IMR-90 (cell line): ENCODE measurements around the gene MYH10.

ENCODE experiments used
- POLR2A ChIP-seq: IDR thresholded peaks from 2 replicates; pipeline ENCODE4 v1.6.1; 2012; ENCODE audit warnings: mild to moderate bottlenecking, low read depth, low read length
- TF ChIP-seq, protein P1 (sequence below): conservative IDR thresholded peaks from 2 replicates; pipeline ENCODE4 v1.5.1; 2012; ENCODE audit warnings: mild to moderate bottlenecking, low read depth, low read length, improper control_type of control experiment

DNA sequence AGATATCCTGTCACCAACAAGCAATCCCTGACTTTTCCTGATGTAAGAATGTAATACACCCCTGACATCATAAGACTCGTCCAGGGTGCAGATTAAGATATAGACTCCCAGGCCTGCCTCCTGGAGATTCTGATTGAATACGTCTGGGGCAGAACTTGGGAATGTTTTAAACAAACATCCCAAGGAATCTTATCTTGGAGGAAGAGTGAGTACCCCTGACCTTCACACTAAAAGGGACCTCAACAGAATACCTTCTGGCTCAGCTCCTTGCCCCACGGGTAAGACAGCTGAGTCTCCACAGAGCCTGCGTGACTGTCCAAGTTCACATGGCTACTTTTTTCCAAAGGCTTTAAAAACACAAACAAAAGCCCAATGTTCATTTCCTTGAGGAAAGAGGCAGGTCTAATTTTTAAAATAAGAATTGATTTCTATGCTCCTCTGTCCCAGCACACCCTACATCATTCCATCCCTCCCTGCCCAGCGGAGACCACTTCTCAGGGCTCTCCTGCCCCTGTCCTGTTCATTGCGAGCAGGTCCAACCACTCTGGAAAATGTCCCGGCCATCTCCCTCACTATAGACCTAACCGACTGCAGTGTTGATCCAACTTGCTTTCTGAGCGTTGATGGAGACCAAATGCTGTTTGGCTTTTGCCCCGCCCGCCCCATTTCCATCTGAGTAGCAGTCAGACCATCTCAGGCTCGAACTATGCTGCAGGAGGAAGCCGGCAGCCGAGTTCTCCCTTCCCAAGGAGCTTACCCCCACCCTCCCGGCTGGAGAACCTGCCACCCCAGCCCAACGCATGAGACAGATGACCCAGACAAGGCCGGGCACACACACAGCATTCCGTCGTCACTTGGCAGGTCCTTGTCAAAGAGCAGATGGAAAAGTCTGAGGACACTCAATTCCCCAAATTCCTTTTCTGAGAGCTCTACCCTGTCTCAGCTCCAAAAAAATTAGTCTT lies 44.1 kb upstream of the MYH10 start:
- TF ChIP-seq POLR2A: no peak
- TF ChIP-seq, protein P1, sequence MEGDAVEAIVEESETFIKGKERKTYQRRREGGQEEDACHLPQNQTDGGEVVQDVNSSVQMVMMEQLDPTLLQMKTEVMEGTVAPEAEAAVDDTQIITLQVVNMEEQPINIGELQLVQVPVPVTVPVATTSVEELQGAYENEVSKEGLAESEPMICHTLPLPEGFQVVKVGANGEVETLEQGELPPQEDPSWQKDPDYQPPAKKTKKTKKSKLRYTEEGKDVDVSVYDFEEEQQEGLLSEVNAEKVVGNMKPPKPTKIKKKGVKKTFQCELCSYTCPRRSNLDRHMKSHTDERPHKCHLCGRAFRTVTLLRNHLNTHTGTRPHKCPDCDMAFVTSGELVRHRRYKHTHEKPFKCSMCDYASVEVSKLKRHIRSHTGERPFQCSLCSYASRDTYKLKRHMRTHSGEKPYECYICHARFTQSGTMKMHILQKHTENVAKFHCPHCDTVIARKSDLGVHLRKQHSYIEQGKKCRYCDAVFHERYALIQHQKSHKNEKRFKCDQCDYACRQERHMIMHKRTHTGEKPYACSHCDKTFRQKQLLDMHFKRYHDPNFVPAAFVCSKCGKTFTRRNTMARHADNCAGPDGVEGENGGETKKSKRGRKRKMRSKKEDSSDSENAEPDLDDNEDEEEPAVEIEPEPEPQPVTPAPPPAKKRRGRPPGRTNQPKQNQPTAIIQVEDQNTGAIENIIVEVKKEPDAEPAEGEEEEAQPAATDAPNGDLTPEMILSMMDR: no peak
